ENCODE measurements around the gene KLK3.
A peak's percentile ranks its signal among the peaks of the same experiment; 100 is the strongest.

KLK3 gene

DNA sequence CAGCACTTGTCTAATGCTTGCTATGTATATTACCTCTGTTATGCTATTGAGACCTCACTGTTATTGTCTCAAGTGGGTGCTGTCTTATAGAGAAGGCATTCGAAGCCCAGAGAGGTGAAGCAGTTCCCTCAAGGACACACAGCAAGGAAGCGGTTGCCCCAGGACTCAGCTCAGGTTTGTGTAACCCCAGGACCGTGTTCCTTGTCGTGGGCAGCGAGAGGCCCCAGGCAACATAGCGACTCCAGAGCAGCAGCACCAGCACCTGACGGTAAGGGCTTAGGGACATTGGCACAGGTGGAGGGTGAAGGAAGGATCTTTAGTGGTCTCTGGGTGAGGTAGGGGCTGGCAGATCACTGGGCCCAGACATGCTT, 23.7 kb upstream of the KLK3 start:
- no peak for DNase-seq (ENCODE audit: low read depth)

GRCh38 chr19:50832666-50833065, 22.0 kb upstream of the KLK3 start:
- DNase-seq (ENCODE audit: low read depth) = no peak

- DNase-seq (ENCODE audit: low read depth) = no peak
Observed at GRCh38 chr19:50833117-50833801, 21.5 kb upstream of the KLK3 start, which contains the start of gene KLK15. KLK15 (minus strand) TSS chr19:50833574; CDS start chr19:50831492, 2,082 bp downstream.

DNA sequence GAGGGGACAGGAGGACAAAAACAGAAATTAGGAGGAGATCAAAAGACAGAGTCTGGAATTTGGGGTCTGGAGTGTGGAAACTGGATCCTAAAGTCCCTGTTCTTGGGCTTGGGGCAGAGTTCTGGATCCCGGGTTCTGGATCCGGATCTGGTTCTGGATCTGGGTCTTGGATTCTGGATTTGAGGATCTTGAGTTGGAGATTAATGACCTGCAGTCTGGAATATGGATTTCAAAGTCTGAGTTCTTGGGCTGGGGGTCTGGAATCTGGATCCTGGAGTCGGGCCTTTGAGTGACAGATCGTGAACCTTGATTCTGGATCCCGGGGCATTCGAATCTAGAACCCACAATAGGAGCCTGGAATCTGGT, 20.9 kb upstream of the KLK3 start:
- DNase-seq (ENCODE audit: low read depth) = no peak

DNA sequence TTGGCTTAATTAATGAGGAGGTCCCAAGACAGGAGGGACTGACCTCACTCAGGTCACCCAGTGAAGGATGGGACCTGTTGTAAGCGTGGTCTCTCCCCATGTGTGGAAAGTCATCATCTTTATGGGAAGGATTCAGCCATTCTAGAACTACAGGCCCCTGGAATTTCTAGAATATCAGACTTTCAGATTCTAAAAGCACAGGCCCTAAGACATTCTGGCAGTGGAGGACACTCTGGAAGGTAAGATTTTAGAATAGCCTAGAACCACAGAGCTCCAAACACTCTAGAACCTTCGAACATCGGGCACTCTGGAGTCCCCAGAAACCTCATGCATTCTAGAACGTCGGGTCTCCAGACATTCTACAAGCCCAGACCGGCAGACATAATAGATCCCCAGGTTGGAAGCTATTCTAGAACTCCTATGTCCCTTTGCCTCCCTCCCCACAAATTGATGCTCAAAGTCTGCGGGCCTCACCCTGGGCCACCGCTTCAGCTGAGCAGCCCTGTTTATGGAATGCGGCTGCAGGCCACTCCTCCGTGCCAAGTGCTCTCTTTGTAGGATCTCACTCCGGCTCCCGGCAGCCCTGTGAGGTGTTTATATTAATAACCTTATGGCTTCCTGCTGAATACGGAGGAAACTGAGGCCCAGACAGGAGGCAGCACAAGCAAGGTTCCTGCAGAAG, 19.5 kb upstream of the KLK3 start:
- DNase-seq (ENCODE audit: low read depth) = no peak

- peak; percentile 51 for DNase-seq (ENCODE audit: low read depth)
Observed at GRCh38 chr19:50835785-50836542, 18.8 kb upstream of the KLK3 start.

- DNase-seq (ENCODE audit: low read depth) = no peak
Observed at GRCh38 chr19:50836543-50837195, 18.0 kb upstream of the KLK3 start.

GRCh38 chr19:50837300-50837699, 17.4 kb upstream of the KLK3 start:
- no peak for DNase-seq (ENCODE audit: low read depth)

- no peak for DNase-seq (ENCODE audit: low read depth)
Observed at GRCh38 chr19:50838239-50838638, 16.5 kb upstream of the KLK3 start.

DNA sequence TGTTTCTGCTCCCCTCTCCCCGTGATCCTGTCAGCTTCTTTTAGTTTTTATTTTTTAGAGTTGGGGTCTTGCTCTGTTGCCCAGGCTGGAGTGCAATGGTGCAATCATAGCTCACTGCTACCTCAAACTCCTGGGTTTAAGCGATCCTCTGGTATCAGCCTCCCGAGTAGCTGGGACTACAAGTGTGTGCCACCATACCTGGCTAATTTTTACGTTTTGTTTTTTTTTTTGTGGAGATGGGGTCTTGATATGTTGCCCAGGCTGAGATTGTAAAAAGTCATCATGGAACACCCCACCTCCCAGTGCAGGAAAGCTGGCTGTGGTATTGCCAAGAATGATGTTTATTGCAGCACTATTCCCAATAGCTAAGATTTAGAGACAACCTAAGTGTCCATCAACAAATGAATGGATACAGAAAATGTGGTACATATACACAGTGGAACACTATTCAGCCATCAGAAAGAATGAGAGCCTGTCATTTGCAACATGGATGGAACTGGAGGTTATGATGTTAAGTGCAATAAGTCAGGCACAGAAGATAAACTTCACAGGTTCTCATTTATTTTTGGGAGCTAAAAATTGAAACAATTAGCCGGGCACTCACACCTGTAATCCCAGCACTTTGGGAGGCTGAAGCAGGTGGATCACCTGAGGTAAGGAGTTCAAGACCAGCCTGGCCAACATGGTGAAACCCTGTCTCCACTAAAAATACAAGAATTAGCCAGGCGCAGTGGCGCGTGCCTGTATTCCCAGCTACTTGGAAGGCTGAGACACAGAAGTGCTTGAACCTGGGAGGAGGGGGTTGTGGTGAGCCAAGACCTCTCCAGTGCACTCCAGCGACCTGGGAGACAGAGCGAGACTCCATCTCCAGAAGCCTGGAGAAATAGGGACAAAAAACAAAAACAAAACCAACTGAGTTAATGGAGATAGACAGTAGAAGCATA, 14.7 kb upstream of the KLK3 start:
- no peak for DNase-seq (ENCODE audit: low read depth)

GRCh38 chr19:50842130-50842529, 12.6 kb upstream of the KLK3 start:
- DNase-seq (ENCODE audit: low read depth) = no peak

DNA sequence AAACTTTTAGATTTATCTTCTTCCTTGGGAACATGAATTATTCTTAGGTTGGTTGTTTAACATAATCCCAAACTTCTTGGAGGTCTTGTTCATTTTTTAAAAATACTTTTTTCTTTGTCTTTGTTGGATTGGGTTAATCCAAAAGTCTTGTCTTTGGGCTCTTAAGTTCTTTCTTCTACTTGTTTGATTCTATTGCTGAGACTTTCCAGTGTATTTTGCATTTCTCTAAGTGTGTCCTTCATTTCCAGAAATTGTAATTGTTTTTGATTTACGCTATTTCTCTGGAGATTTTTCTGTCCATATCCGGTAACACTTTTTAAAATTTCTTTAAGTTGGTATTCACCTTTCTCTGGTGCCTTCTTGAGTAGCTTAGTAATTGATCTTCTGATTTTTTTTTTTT, 11.5 kb upstream of the KLK3 start:
- no peak for DNase-seq (ENCODE audit: low read depth)

DNA sequence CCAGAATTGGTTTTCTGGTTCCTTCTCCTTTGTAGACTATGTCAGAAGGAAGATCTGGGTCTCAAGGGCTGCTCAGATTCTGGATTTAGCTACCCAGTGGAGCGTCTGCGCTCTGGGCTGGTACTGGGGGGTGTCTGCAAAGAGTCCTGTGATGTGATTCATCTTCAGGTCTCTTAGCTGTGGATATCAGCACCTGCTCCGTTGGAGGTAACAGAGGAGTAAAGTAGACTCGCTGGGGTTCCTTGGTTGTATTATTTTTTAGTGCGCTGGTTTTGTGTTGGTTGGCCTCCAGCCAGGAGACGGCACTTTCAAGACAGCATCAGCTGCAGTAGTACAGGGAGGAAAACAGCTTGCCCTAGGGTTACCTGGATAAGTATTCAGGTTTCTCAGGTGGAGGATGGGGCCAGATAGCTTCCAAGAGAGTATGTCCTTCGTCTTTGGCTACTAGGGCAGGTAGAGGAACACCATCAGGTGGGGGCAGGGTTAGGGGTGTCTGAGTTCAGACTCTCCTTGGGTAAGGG, 11.0 kb upstream of the KLK3 start:
- no peak for DNase-seq (ENCODE audit: low read depth)

- no peak for DNase-seq (ENCODE audit: low read depth)
Observed at GRCh38 chr19:50844296-50844935, 10.3 kb upstream of the KLK3 start.

DNA sequence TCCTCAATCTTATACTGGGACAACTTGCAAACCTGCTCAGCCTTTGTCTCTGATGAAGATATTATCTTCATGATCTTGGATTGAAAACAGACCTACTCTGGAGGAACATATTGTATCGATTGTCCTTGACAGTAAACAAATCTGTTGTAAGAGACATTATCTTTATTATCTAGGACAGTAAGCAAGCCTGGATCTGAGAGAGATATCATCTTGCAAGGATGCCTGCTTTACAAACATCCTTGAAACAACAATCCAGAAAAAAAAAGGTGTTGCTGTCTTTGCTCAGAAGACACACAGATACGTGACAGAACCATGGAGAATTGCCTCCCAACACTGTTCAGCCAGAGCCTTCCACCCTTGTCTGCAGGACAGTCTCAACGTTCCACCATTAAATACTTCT, 4.0 kb upstream of the KLK3 start:
- no peak for DNase-seq (ENCODE audit: low read depth)

DNA sequence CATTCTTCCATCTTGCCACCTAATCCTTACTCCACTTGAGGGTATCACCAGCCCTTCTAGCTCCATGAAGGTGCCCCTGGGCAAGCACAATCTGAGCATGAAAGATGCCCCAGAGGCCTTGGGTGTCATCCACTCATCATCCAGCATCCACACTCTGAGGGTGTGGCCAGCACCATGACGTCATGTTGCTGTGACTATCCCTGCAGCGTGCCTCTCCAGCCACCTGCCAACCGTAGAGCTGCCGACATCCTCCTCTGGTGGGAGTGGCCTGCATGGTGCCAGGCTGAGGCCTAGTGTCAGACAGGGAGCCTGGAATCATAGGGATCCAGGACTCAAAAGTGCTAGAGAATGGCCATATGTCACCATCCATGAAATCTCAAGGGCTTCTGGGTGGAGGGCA, 3.1 kb upstream of the KLK3 start:
- no peak for DNase-seq (ENCODE audit: low read depth)

DNA sequence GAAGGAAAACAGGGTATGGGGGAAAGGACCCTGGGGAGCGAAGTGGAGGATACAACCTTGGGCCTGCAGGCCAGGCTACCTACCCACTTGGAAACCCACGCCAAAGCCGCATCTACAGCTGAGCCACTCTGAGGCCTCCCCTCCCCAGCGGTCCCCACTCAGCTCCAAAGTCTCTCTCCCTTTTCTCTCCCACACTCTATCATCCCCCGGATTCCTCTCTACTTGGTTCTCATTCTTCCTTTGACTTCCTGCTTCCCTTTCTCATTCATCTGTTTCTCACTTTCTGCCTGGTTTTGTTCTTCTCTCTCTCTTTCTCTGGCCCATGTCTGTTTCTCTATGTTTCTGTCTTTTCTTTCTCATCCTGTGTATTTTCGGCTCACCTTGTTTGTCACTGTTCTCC, 2.7 kb downstream of the KLK3 start:
- no peak for DNase-seq (ENCODE audit: low read depth)

DNA sequence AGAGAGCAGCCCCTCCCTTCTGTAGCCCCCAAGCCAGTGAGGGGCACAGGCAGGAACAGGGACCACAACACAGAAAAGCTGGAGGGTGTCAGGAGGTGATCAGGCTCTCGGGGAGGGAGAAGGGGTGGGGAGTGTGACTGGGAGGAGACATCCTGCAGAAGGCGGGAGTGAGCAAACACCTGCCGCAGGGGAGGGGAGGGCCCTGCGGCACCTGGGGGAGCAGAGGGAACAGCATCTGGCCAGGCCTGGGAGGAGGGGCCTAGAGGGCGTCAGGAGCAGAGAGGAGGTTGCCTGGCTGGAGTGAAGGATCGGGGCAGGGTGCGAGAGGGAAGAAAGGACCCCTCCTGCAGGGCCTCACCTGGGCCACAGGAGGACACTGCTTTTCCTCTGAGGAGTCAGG, 4.2 kb downstream of the KLK3 start:
- no peak for DNase-seq (ENCODE audit: low read depth)

DNA sequence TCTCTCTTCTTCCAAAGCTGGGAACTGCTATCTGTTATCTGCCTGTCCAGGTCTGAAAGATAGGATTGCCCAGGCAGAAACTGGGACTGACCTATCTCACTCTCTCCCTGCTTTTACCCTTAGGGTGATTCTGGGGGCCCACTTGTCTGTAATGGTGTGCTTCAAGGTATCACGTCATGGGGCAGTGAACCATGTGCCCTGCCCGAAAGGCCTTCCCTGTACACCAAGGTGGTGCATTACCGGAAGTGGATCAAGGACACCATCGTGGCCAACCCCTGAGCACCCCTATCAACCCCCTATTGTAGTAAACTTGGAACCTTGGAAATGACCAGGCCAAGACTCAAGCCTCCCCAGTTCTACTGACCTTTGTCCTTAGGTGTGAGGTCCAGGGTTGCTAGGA, 5.1 kb downstream of the KLK3 start:
- no peak for DNase-seq (ENCODE audit: low read depth)

- DNase-seq (ENCODE audit: low read depth) = no peak
Observed at GRCh38 chr19:50861010-50861409, 6.3 kb downstream of the KLK3 start.
